Measurements from ENCODE around the gene PELO. TPM values are rescaled to one million over a fixed set of nuclear protein-coding genes. Genes with fewer than 3 reads are reported as not detected.

PELO gene
- polyA plus RNA-seq, 1 of the 3 experiments (the other 2 are of a cell fraction), result 10.7 TPM

DNA sequence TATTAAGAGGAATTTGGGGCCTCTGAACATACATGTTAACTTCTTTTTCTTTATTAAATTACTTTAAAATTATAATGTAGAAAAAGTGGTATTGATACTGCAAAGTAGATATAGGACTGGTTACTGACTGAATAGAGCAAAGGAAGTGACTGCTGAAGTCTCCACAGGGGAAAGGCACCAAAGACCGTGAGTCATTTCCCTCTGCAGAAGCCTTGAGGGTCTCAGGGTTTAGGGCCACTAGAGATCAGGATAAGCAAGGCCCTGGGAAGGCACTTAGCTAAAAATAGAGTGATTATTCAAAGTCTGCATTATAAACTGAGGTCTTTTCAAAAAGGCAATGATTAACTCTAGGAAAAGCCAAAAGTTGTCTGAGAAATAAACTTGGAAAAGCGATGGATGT lies 44.7 kb upstream of the PELO start:
- H3F3A ChIP-seq (replicated peaks; ENCODE audit: insufficient read depth), result no peaks in the 10 kb centered on the region
- H3K27me3 ChIP-seq (ENCODE audit: insufficient read depth), result no peaks in the 10 kb centered on the region
- H3K9me2 ChIP-seq, result peaks cover 3% of the 10 kb centered on the region; the same call in 1 of the 2 replicates
- no peaks in the 10 kb centered on the region for H3K36me3 ChIP-seq (replicated peaks in 1 of 2; ENCODE audit: control insufficient read depth in 1 of 2, insufficient read depth in 2 of 2, low read length in 1 of 2)
- TF ChIP-seq, protein P1, sequence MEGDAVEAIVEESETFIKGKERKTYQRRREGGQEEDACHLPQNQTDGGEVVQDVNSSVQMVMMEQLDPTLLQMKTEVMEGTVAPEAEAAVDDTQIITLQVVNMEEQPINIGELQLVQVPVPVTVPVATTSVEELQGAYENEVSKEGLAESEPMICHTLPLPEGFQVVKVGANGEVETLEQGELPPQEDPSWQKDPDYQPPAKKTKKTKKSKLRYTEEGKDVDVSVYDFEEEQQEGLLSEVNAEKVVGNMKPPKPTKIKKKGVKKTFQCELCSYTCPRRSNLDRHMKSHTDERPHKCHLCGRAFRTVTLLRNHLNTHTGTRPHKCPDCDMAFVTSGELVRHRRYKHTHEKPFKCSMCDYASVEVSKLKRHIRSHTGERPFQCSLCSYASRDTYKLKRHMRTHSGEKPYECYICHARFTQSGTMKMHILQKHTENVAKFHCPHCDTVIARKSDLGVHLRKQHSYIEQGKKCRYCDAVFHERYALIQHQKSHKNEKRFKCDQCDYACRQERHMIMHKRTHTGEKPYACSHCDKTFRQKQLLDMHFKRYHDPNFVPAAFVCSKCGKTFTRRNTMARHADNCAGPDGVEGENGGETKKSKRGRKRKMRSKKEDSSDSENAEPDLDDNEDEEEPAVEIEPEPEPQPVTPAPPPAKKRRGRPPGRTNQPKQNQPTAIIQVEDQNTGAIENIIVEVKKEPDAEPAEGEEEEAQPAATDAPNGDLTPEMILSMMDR (IDR thresholded peaks at IDR 0.05), result no peak
- TF ChIP-seq MEF2A (IDR thresholded peaks at IDR 0.05; ENCODE audit: borderline replicate concordance, low read depth) (no peak), POLR2AphosphoS5 (IDR thresholded peaks at IDR 0.05; ENCODE audit: low read depth, low read length) (no peak)
- no peak overlapping the region for H2AFZ ChIP-seq (ENCODE audit: low read depth)
- H4K20me1 ChIP-seq (ENCODE audit: insufficient read depth), result no peaks in the 10 kb centered on the region
- 82% methylated on average over 2 of the region's 2 CpGs for WGBS (ENCODE audit: low lambda C conversion rate)
- no peak overlapping the region for H3K4me3 ChIP-seq (ENCODE audit: low read depth in 2 of 2, low read length in 1 of 2)
- ChIA-PET POLR2A (no interaction called here), CTCF (interaction anchor here (1.1 to 1.3 kb wide), 2 partner anchors 45 to 76 kb away, joined by 3 to 4 read pairs; partner anchors contain the start of genes ITGA1 and PELO)
- DNase-seq, result no peak
- H3K9ac ChIP-seq, result no peak overlapping the region
- peaks cover 16 to 17% of the 10 kb centered on the region in 2 experiments for H3K4me1 ChIP-seq (ENCODE audit: control insufficient read depth in 1 of 2, insufficient read depth in 2 of 2, low read depth in 1 of 2, low read length in 1 of 2)
- no peaks in the 10 kb centered on the region for H3K9me3 ChIP-seq
- peak overlapping the region in 1 of 2 experiments; percentile 3; a peak in 1 of 4 replicates for H3K27ac ChIP-seq (ENCODE audit: low read depth in 2 of 2, low read length in 1 of 2)
- H3K4me2 ChIP-seq, result no peak overlapping the region
- H3K79me2 ChIP-seq (ENCODE audit: insufficient read depth), result no peaks in the 10 kb centered on the region

DNA sequence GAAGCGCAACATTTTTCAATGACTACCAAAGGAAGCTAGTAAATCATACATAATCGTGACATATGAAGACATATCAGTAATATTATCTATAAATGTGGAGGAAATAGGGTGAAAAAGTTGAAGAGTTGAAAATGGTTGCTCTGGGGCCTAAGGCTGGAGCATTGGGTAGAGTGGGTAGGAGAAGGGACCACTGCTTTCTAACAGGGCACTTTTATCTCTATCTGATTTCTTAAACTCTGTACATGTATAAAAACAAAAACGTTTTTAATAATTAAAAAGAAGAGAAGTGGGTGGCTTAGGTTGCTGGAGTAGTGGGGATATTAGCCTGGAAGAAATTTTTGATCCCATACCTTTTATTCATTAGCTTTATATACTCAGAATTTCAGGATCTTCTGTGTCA lies 44.2 kb upstream of the PELO start:
- no peaks in the 10 kb centered on the region for H3K27me3 ChIP-seq (ENCODE audit: insufficient read depth)
- H3F3A ChIP-seq (replicated peaks; ENCODE audit: insufficient read depth), result no peaks in the 10 kb centered on the region
- ChIA-PET POLR2A (no interaction called here), CTCF (interaction anchor here (1.1 to 1.3 kb wide), 2 partner anchors 44 to 77 kb away, joined by 3 to 4 read pairs; partner anchors contain the start of genes ITGA1 and PELO)
- no peaks in the 10 kb centered on the region for H3K79me2 ChIP-seq (ENCODE audit: insufficient read depth)
- no peak overlapping the region for H3K9ac ChIP-seq
- H4K20me1 ChIP-seq (ENCODE audit: insufficient read depth), result no peaks in the 10 kb centered on the region
- no peak overlapping the region for H3K4me2 ChIP-seq
- 61% methylated on average over 3 of the region's 3 CpGs for WGBS (ENCODE audit: low lambda C conversion rate)
- peaks cover 3% of the 10 kb centered on the region; the same call in 1 of the 2 replicates for H3K9me2 ChIP-seq
- H3K27ac ChIP-seq (ENCODE audit: low read depth in 2 of 2, low read length in 1 of 2), result peak overlapping the region in 1 of 2 experiments; percentile 3; a peak in 3 of 4 replicates
- no peak overlapping the region for H2AFZ ChIP-seq (ENCODE audit: low read depth)
- no peaks in the 10 kb centered on the region for H3K36me3 ChIP-seq (replicated peaks in 1 of 2; ENCODE audit: control insufficient read depth in 1 of 2, insufficient read depth in 2 of 2, low read length in 1 of 2)
- H3K9me3 ChIP-seq, result no peaks in the 10 kb centered on the region
- peaks cover 12 to 17% of the 10 kb centered on the region in 2 experiments for H3K4me1 ChIP-seq (ENCODE audit: control insufficient read depth in 1 of 2, insufficient read depth in 2 of 2, low read depth in 1 of 2, low read length in 1 of 2)
- no peak for DNase-seq
- H3K4me3 ChIP-seq (ENCODE audit: low read depth in 2 of 2, low read length in 1 of 2), result no peak overlapping the region
- no peak for TF ChIP-seq GABPA (IDR thresholded peaks at IDR 0.05; ENCODE audit: low read depth)
- TF ChIP-seq EP300 (IDR thresholded peaks at IDR 0.05; ENCODE audit: borderline replicate concordance in 1 of 2, low read depth in 1 of 2, low read length in 1 of 2), result no peak
- TF ChIP-seq, protein P1 (IDR thresholded peaks at IDR 0.05), result no peak
- TF ChIP-seq, protein P2, sequence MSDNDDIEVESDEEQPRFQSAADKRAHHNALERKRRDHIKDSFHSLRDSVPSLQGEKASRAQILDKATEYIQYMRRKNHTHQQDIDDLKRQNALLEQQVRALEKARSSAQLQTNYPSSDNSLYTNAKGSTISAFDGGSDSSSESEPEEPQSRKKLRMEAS (IDR thresholded peaks at IDR 0.05; ENCODE audit: low read depth), result no peak
- TF ChIP-seq ELF1 (IDR thresholded peaks at IDR 0.05), result no peak
- TF ChIP-seq, protein P3, sequence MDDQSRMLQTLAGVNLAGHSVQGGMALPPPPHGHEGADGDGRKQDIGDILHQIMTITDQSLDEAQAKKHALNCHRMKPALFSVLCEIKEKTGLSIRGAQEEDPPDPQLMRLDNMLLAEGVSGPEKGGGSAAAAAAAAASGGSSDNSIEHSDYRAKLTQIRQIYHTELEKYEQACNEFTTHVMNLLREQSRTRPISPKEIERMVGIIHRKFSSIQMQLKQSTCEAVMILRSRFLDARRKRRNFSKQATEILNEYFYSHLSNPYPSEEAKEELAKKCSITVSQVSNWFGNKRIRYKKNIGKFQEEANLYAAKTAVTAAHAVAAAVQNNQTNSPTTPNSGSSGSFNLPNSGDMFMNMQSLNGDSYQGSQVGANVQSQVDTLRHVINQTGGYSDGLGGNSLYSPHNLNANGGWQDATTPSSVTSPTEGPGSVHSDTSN (IDR thresholded peaks at IDR 0.05), result no peak
- no peak for TF ChIP-seq JUND (IDR thresholded peaks at IDR 0.05)
- no peak for TF ChIP-seq RFX5 (IDR thresholded peaks at IDR 0.05; ENCODE audit: low read length)
- no peak for TF ChIP-seq FOSL2 (IDR thresholded peaks at IDR 0.05; ENCODE audit: borderline replicate concordance, low read depth)
- no peak for TF ChIP-seq NRF1 (IDR thresholded peaks at IDR 0.05; ENCODE audit: low read depth, low read length)
- no peak for TF ChIP-seq TEAD4 (IDR thresholded peaks at IDR 0.05; ENCODE audit: borderline replicate concordance, insufficient read depth)
- TF ChIP-seq, protein P4, sequence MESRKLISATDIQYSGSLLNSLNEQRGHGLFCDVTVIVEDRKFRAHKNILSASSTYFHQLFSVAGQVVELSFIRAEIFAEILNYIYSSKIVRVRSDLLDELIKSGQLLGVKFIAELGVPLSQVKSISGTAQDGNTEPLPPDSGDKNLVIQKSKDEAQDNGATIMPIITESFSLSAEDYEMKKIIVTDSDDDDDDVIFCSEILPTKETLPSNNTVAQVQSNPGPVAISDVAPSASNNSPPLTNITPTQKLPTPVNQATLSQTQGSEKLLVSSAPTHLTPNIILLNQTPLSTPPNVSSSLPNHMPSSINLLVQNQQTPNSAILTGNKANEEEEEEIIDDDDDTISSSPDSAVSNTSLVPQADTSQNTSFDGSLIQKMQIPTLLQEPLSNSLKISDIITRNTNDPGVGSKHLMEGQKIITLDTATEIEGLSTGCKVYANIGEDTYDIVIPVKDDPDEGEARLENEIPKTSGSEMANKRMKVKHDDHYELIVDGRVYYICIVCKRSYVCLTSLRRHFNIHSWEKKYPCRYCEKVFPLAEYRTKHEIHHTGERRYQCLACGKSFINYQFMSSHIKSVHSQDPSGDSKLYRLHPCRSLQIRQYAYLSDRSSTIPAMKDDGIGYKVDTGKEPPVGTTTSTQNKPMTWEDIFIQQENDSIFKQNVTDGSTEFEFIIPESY (IDR thresholded peaks at IDR 0.05; ENCODE audit: borderline replicate concordance, low read depth), result no peak
- TF ChIP-seq POLR2AphosphoS5 (IDR thresholded peaks at IDR 0.05; ENCODE audit: low read depth, low read length), result no peak
- TF ChIP-seq, protein P5, sequence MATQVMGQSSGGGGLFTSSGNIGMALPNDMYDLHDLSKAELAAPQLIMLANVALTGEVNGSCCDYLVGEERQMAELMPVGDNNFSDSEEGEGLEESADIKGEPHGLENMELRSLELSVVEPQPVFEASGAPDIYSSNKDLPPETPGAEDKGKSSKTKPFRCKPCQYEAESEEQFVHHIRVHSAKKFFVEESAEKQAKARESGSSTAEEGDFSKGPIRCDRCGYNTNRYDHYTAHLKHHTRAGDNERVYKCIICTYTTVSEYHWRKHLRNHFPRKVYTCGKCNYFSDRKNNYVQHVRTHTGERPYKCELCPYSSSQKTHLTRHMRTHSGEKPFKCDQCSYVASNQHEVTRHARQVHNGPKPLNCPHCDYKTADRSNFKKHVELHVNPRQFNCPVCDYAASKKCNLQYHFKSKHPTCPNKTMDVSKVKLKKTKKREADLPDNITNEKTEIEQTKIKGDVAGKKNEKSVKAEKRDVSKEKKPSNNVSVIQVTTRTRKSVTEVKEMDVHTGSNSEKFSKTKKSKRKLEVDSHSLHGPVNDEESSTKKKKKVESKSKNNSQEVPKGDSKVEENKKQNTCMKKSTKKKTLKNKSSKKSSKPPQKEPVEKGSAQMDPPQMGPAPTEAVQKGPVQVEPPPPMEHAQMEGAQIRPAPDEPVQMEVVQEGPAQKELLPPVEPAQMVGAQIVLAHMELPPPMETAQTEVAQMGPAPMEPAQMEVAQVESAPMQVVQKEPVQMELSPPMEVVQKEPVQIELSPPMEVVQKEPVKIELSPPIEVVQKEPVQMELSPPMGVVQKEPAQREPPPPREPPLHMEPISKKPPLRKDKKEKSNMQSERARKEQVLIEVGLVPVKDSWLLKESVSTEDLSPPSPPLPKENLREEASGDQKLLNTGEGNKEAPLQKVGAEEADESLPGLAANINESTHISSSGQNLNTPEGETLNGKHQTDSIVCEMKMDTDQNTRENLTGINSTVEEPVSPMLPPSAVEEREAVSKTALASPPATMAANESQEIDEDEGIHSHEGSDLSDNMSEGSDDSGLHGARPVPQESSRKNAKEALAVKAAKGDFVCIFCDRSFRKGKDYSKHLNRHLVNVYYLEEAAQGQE (IDR thresholded peaks at IDR 0.05; ENCODE audit: low read depth, low read length), result no peak
